Limb (tissue), 2 donors: ENCODE measurements around the gene ZNF324B.
"Not testable (repeated sequence)": the region's sequence is repeated elsewhere in the genome, so short reads cannot be mapped to it uniquely, and the experiment has no call there.

Experiments used
- DNase-seq, 2 donors: peaks; one replicate each; pipeline ENCODE4 v3.0.0-alpha.2; 2016; ENCODE audit errors: extremely low spot score in 2 of 2

ZNF324B gene

GRCh38 chr19:58453743-58454142 is 2.3 kb downstream of the ZNF324B start:
- no peak for DNase-seq

GRCh38 chr19:58455306-58455705 is 3.9 kb downstream of the ZNF324B start:
- DNase-seq = no peak

GRCh38 chr19:58456111-58456510 is 4.7 kb downstream of the ZNF324B start:
- no peak for DNase-seq

- DNase-seq = no peak
These were observed 8.6 kb downstream of the ZNF324B start for GRCh38 chr19:58460039-58460438.

GRCh38 chr19:58466089-58466759 is 14.8 kb downstream of the ZNF324B start:
- no peak for DNase-seq

GRCh38 chr19:58466760-58467589 is 15.6 kb downstream of the ZNF324B start, which contains the start of gene ZNF324:
Gene ZNF324, plus strand, starts transcription at chr19:58467080. Its CDS starts 2,106 bp downstream, at chr19:58469186.
- peak; percentile 98 for DNase-seq

- no peak for DNase-seq
These were observed 16.9 kb downstream of the ZNF324B start for GRCh38 chr19:58468216-58468839.

GRCh38 chr19:58469241-58470013 is 18.0 kb downstream of the ZNF324B start:
- no peak for DNase-seq

- not testable (repeated sequence) for DNase-seq
These were observed 19.6 kb downstream of the ZNF324B start for GRCh38 chr19:58470837-58471543.

GRCh38 chr19:58471736-58472135 is 20.3 kb downstream of the ZNF324B start:
- no peak for DNase-seq

- no peak for DNase-seq
These were observed 22.4 kb downstream of the ZNF324B start for GRCh38 chr19:58473775-58474174.

- no peak for DNase-seq
These were observed 23.0 kb downstream of the ZNF324B start for GRCh38 chr19:58474291-58474996.

GRCh38 chr19:58474997-58475713 is 23.7 kb downstream of the ZNF324B start:
- no peak for DNase-seq

GRCh38 chr19:58475714-58476497 is 24.5 kb downstream of the ZNF324B start, which contains the start of gene ZNF446:
Gene ZNF446, plus strand, starts transcription at chr19:58476352. Its CDS starts 867 bp downstream, at chr19:58477219.
- peak; percentile 96 to 97 for DNase-seq

GRCh38 chr19:58476498-58477015 is 25.1 kb downstream of the ZNF324B start:
- DNase-seq = no peak

GRCh38 chr19:58477130-58477529 is 25.7 kb downstream of the ZNF324B start:
- DNase-seq = no peak

GRCh38 chr19:58477871-58478270 is 26.4 kb downstream of the ZNF324B start:
- no peak for DNase-seq

- DNase-seq = no peak
These were observed 27.9 kb downstream of the ZNF324B start for GRCh38 chr19:58479303-58479702.
